Measurements from ENCODE around the gene BCL2A1.

The BCL2A1 gene

DNA sequence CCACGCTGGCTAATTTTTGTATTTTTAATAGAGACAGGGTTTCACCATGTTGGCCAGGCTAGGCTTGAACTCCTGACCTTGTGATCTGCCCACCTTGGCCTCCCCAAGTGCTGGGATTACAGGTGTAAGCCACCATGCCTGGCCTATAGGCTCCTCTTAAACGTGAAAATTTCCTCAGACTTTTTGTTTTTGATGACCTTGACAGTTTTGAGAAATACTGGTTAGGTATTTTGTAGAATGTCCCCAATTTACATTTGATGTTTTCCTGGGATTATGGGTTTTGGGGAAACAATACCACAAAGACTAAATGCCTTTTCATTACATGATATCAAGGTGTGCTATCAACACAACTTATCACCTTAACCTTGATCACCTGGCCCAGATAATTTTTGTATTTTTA, 20.7 kb downstream of the BCL2A1 start:
- Mint-ChIP-seq H3K4me3 (no peak overlapping the region), H3K27ac (no peak overlapping the region), H3K36me3 (ENCODE audit: low read depth) (no peaks in the 10 kb centered on the region), H3K27me3 (ENCODE audit: low read depth) (peaks cover under 1% of the 10 kb centered on the region), H3K4me1 (no peaks in the 10 kb centered on the region), H3K9me3 (no peaks in the 10 kb centered on the region)
- TF ChIP-seq, protein P1, sequence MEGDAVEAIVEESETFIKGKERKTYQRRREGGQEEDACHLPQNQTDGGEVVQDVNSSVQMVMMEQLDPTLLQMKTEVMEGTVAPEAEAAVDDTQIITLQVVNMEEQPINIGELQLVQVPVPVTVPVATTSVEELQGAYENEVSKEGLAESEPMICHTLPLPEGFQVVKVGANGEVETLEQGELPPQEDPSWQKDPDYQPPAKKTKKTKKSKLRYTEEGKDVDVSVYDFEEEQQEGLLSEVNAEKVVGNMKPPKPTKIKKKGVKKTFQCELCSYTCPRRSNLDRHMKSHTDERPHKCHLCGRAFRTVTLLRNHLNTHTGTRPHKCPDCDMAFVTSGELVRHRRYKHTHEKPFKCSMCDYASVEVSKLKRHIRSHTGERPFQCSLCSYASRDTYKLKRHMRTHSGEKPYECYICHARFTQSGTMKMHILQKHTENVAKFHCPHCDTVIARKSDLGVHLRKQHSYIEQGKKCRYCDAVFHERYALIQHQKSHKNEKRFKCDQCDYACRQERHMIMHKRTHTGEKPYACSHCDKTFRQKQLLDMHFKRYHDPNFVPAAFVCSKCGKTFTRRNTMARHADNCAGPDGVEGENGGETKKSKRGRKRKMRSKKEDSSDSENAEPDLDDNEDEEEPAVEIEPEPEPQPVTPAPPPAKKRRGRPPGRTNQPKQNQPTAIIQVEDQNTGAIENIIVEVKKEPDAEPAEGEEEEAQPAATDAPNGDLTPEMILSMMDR (IDR thresholded peaks at IDR 0.05; ENCODE audit: unreplicated experiment in 3 of 3): no peak

DNA sequence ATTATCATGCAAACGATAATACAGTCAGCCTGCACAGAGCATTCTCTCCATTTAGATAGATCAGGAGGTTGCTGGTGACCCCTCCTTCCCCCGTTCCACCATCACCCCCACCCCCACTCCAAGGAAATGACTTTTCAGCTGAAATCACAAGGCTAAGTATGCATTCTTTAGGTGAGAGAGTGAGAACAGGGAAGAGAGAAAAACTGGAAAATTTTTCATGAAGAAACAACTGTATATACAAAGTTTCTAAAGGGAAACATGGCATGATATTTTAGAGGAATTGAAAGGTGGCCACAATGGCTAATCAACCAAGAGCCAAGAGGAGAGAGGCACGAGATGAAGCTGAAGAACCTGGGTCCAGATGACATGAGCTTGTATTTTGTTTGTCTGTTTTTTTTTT, 22.2 kb downstream of the BCL2A1 start:
- Mint-ChIP-seq H3K9me3 (no peaks in the 10 kb centered on the region), H3K27me3 (ENCODE audit: low read depth) (peaks cover 3% of the 10 kb centered on the region), H3K4me3 (no peak overlapping the region), H3K4me1 (no peaks in the 10 kb centered on the region), H3K36me3 (ENCODE audit: low read depth) (no peaks in the 10 kb centered on the region), H3K27ac (no peak overlapping the region)
- TF ChIP-seq, protein P1 (IDR thresholded peaks at IDR 0.05; ENCODE audit: unreplicated experiment in 3 of 3): no peak

DNA sequence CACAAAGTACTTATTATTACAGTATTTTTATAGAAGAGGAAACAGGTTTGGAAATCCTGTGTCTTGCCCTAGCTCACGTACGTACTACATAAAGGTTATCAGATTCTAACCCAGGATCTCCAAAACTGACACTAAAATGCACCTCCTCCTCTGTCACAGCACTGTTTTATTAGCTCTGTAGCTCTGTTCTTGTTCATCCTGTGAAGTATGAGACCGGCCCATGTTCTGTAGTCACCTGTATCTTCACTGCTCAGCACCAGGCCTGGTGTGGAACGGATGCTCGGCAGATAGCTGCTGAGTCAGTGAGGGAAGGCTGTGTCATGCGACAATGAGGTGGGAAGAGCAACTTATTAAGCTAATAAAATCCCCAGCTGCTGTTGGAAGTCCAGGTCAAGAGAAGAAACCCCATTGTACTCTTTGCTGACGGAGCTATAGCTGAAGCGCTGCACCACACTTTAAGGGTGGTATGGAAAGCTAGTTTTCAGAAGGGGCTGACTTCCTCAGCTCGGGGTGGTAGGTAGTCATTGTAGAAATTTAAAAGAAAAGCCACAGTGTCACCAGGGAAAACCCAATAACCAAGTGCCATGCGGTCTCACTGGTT, 22.8 kb downstream of the BCL2A1 start:
- peaks cover 5% of the 10 kb centered on the region for H3K27me3 Mint-ChIP-seq (ENCODE audit: low read depth)
- TF ChIP-seq, protein P1 (IDR thresholded peaks at IDR 0.05; ENCODE audit: unreplicated experiment in 3 of 3): no peak
- H3K27ac Mint-ChIP-seq: peak overlapping the region in 1 of 3 experiments; percentile 17
- H3K36me3 Mint-ChIP-seq (ENCODE audit: low read depth): no peaks in the 10 kb centered on the region
- H3K9me3 Mint-ChIP-seq: no peaks in the 10 kb centered on the region
- no peak overlapping the region for H3K4me3 Mint-ChIP-seq
- no peaks in the 10 kb centered on the region for H3K4me1 Mint-ChIP-seq

DNA sequence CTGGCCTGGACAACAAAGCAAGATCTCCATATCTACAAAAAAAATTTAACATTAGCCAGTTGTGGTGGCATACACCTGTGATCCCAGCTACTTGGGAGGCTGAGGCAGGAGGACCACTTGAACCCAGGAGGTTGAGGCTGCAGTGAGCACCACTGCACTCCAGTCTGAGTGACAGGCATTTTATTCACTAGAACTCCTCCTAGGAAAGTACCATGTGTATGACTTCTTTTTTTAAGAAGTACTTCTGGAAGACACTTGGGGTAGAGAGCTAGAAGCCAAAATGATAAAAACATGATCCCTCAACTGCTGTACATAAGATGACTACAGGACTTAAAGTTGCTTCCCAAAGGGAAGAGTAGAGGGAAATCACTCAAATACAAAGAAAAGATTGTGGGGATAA, 24.0 kb downstream of the BCL2A1 start:
- H3K9me3 Mint-ChIP-seq: no peaks in the 10 kb centered on the region
- H3K27me3 Mint-ChIP-seq (ENCODE audit: low read depth): peaks cover 11% of the 10 kb centered on the region
- H3K27ac Mint-ChIP-seq: no peak overlapping the region
- TF ChIP-seq, protein P1 (IDR thresholded peaks at IDR 0.05; ENCODE audit: unreplicated experiment in 3 of 3): no peak
- H3K4me3 Mint-ChIP-seq: no peak overlapping the region
- no peaks in the 10 kb centered on the region for H3K36me3 Mint-ChIP-seq (ENCODE audit: low read depth)
- H3K4me1 Mint-ChIP-seq: no peaks in the 10 kb centered on the region

DNA sequence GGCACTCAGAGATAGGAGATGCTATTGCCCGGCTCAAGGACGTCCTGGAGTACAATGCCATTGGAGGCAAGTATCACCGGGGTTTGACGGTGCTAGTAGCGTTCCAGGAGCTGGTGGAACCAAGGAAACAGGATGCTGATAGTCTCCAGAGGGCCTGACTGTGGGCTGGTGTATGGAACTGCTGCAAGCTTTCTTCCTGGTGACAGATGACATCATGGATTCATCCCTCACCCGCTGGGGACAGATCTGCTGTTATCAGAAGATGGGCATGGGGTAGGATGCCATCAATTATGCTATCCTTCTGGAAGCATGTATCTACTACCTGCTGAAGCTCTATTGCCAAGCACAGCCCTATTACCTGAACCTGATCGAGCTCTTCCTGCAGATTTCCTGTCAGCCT, 26.4 kb downstream of the BCL2A1 start:
- Mint-ChIP-seq H3K27ac (no peak overlapping the region), H3K36me3 (ENCODE audit: low read depth) (no peaks in the 10 kb centered on the region), H3K9me3 (no peaks in the 10 kb centered on the region), H3K4me1 (no peaks in the 10 kb centered on the region), H3K4me3 (no peak overlapping the region), H3K27me3 (ENCODE audit: low read depth) (peaks cover 11% of the 10 kb centered on the region)
- TF ChIP-seq, protein P1 (IDR thresholded peaks at IDR 0.05; ENCODE audit: unreplicated experiment in 3 of 3): no peak

DNA sequence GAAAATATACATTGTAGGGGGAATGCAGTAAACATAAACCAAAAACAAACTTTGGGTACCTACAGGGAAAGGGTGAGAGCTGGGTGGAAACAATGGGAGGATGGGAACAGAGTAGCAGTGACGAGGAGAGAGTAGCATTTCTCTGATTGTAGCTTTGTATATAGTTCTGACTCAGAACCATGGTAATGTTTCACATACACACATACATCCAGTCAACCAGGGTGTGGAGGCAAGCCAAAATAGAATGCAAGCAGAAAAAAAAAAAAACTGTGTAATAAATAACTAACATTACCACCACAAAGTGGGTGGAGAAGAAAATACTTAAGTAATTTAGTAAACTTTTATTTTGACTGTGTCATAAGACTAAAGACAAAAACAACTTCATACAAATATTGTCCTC, 27.2 kb downstream of the BCL2A1 start:
- H3K36me3 Mint-ChIP-seq (ENCODE audit: low read depth): no peaks in the 10 kb centered on the region
- no peaks in the 10 kb centered on the region for H3K9me3 Mint-ChIP-seq
- peak overlapping the region; percentile 74 to 95 (median 85) for H3K27ac Mint-ChIP-seq
- TF ChIP-seq, protein P1 (IDR thresholded peaks at IDR 0.05; ENCODE audit: unreplicated experiment in 3 of 3): no peak
- H3K4me1 Mint-ChIP-seq: no peaks in the 10 kb centered on the region
- no peak overlapping the region for H3K4me3 Mint-ChIP-seq
- H3K27me3 Mint-ChIP-seq (ENCODE audit: low read depth): peaks cover 11% of the 10 kb centered on the region
